Measurements from ENCODE around the gene GPNMB.
A peak's percentile ranks its signal among the peaks of the same experiment; 100 is the strongest.

GPNMB gene

GRCh38 chr7:23298885-23299769 is 52.6 kb downstream of the GPNMB start, which contains the start of gene MALSU1 (continued):
- TF ChIP-seq PRDM6 (tag by site-specific recombination; IDR thresholded peaks at IDR 0.05) (no peak), ZBTB21 (tag by site-specific recombination; IDR thresholded peaks at IDR 0.05) (peak; percentile 41; the same call in 1 of the 2 replicates), ZIC2 (tag by site-specific recombination; IDR thresholded peaks at IDR 0.05) (peak; percentile 40; the same call in 1 of the 2 replicates), GLIS1 (tag by site-specific recombination; IDR thresholded peaks at IDR 0.05) (peak; percentile 42), ZNF791 (tag by site-specific recombination; IDR thresholded peaks at IDR 0.05) (no peak), SP3 (tag by site-specific recombination; IDR thresholded peaks at IDR 0.05) (peak; percentile 84), ZNF391 (tag by site-specific recombination; IDR thresholded peaks at IDR 0.05; ENCODE audit: borderline replicate concordance, low read depth) (no peak), ZNF239 (tag by site-specific recombination; IDR thresholded peaks at IDR 0.05) (no peak), ZNF223 (tag by site-specific recombination; IDR thresholded peaks at IDR 0.05) (no peak), ZFHX2 (tag by site-specific recombination; conservative IDR thresholded peaks at IDR 0.05) (peak; percentile 96), REST (tag by site-specific recombination; IDR thresholded peaks at IDR 0.05) (no peak), ZNF549 (tag by site-specific recombination; IDR thresholded peaks at IDR 0.05) (no peak), ZNF501 (tag by site-specific recombination; IDR thresholded peaks at IDR 0.05) (peak; percentile 89), PRDM10 (tag by site-specific recombination; IDR thresholded peaks at IDR 0.05) (peak; percentile 43; the same call in 1 of the 2 replicates), ZBTB26 (tag by site-specific recombination; optimal IDR thresholded peaks at IDR 0.05) (peak; percentile 64), ZNF707 (tag by site-specific recombination; IDR thresholded peaks at IDR 0.05) (peak; percentile 52; the same call in 1 of the 2 replicates), ZNF555 (tag by site-specific recombination; conservative IDR thresholded peaks at IDR 0.05) (no peak), ZNF658 (tag by site-specific recombination; IDR thresholded peaks at IDR 0.05) (no peak), ZNF423 (tag by site-specific recombination; IDR thresholded peaks at IDR 0.05) (no peak), AEBP2 (tag by site-specific recombination; IDR thresholded peaks at IDR 0.05; ENCODE audit: borderline replicate concordance) (no peak), ZNF639 (tag by site-specific recombination; IDR thresholded peaks at IDR 0.05) (0 out of 2 replicates have a peak, but pooled peaks have one; percentile 17), ZNF311 (tag by site-specific recombination; IDR thresholded peaks at IDR 0.05; ENCODE audit: borderline replicate concordance) (no peak), ZBTB7A (tag by site-specific recombination; IDR thresholded peaks at IDR 0.05; ENCODE audit: low read depth) (no peak)
- TF ChIP-seq, protein P1, sequence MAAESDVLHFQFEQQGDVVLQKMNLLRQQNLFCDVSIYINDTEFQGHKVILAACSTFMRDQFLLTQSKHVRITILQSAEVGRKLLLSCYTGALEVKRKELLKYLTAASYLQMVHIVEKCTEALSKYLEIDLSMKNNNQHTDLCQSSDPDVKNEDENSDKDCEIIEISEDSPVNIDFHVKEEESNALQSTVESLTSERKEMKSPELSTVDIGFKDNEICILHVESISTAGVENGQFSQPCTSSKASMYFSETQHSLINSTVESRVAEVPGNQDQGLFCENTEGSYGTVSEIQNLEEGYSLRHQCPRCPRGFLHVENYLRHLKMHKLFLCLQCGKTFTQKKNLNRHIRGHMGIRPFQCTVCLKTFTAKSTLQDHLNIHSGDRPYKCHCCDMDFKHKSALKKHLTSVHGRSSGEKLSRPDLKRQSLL (tag by site-specific recombination; IDR thresholded peaks at IDR 0.05) = no peak

All from HEK293 (cell line).